Osteoblast (primary cell): ENCODE results near the gene STON2. TPM values are rescaled to one million over a fixed set of nuclear protein-coding genes. Genes with fewer than 3 reads are reported as not detected.

Experiments used
- DNase-seq: peaks from one replicate; pipeline ENCODE4 v3.0.0; 2011; ENCODE audit warnings: low spot score, mixed read lengths; ENCODE audit not compliant: insufficient read length; ENCODE audit errors: missing footprints
- H2AFZ ChIP-seq: 2 replicates; pipeline ENCODE4 v1.6.0; 2011; ENCODE audit warnings: mild to moderate bottlenecking, low read length
- H3K27ac ChIP-seq: 2 replicates; pipeline ENCODE4 v1.5.1; 2011; ENCODE audit warnings: mild to moderate bottlenecking, low read depth, low read length, moderate library complexity
- H3K27me3 ChIP-seq: 2 replicates; pipeline ENCODE4 v1.6.0; 2012; ENCODE audit warnings: mild to moderate bottlenecking, control low read depth, inconsistent platforms, low read length, moderate library complexity; ENCODE audit not compliant: insufficient read depth
- H3K36me3 ChIP-seq: 2 replicates; pipeline ENCODE4 v1.5.1; 2011; ENCODE audit warnings: mild to moderate bottlenecking, low read length, control low read depth, moderate library complexity; ENCODE audit not compliant: insufficient read depth
- H3K4me1 ChIP-seq: 2 replicates; pipeline ENCODE4 v1.5.1; 2011; ENCODE audit warnings: mild to moderate bottlenecking, low read length, control low read depth, moderate library complexity; ENCODE audit not compliant: insufficient read depth
- H3K4me2 ChIP-seq: 2 replicates; pipeline ENCODE4 v1.6.0; 2011; ENCODE audit warnings: mild to moderate bottlenecking, low read length; ENCODE audit not compliant: insufficient read depth
- H3K4me3 ChIP-seq: fragments of 200-600 bp; sonication (generic); 3 replicates; pipeline ENCODE4 v1.5.1; 2012; ENCODE audit warnings: mild to moderate bottlenecking, low read length, inconsistent platforms; ENCODE audit not compliant: insufficient read depth
- H3K79me2 ChIP-seq: 2 replicates; pipeline ENCODE4 v1.6.0; 2012; ENCODE audit warnings: mild to moderate bottlenecking, low read length, control low read depth, inconsistent platforms; ENCODE audit not compliant: insufficient read depth
- H3K9me3 ChIP-seq: 2 replicates; pipeline ENCODE4 v1.5.1; 2011; ENCODE audit warnings: low read depth, low read length, control low read depth
- H4K20me1 ChIP-seq: 2 replicates; pipeline ENCODE4 v1.6.0; 2012; ENCODE audit warnings: mild to moderate bottlenecking, low read length, control low read depth; ENCODE audit not compliant: insufficient read depth
- total RNA-seq: library from RNA; depleted of rRNA; stranded (reverse); fragments of >200 nt; gene quantifications from 2 replicates; pipeline ENCODE4 v1.2.3, GENCODE V29; 2012
- TF ChIP-seq, protein P1 (sequence below): IDR thresholded peaks from 2 replicates; pipeline ENCODE4 v1.5.1; 2011; ENCODE audit warnings: mild to moderate bottlenecking, low read depth, low read length, moderate library complexity; ENCODE audit errors: extremely low read depth

Gene STON2
- total RNA-seq, 1 donor, result 49.6 TPM

DNA sequence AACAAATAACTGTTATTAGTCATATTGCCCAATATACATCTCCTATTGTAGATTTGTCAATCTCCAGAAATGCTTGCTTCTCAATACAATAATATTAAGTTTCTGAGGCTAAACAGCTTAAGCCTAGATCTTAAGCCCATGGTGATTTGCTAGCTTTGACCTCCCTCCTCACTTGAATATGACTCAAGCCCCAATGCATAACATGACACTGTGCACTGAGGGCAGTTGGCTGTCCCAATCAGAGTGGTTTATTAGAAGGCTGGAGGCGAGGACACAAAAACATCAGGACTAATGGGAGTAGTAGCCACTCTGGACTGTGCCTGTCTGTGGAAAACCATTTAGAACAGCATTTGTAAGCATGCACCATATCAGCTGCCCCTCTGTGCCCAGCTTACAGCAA, 98.3 kb downstream of the STON2 start:
- Histone ChIP-seq H3K9me3 (no peaks in the 10 kb centered on the region), H3K4me1 (no peaks in the 10 kb centered on the region), H2AFZ (no peak overlapping the region), H3K4me2 (no peak overlapping the region), H4K20me1 (no peaks in the 10 kb centered on the region), H3K36me3 (no peaks in the 10 kb centered on the region), H3K27ac (no peak overlapping the region), H3K4me3 (no peak overlapping the region), H3K79me2 (no peaks in the 10 kb centered on the region), H3K27me3 (no peaks in the 10 kb centered on the region)
- TF ChIP-seq, protein P1, sequence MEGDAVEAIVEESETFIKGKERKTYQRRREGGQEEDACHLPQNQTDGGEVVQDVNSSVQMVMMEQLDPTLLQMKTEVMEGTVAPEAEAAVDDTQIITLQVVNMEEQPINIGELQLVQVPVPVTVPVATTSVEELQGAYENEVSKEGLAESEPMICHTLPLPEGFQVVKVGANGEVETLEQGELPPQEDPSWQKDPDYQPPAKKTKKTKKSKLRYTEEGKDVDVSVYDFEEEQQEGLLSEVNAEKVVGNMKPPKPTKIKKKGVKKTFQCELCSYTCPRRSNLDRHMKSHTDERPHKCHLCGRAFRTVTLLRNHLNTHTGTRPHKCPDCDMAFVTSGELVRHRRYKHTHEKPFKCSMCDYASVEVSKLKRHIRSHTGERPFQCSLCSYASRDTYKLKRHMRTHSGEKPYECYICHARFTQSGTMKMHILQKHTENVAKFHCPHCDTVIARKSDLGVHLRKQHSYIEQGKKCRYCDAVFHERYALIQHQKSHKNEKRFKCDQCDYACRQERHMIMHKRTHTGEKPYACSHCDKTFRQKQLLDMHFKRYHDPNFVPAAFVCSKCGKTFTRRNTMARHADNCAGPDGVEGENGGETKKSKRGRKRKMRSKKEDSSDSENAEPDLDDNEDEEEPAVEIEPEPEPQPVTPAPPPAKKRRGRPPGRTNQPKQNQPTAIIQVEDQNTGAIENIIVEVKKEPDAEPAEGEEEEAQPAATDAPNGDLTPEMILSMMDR, result no peak
- no peak for DNase-seq

GRCh38 chr14:81301371-81301770, 98.8 kb downstream of the STON2 start:
- DNase-seq, result no peak
- no peaks in the 10 kb centered on the region for H3K27me3 ChIP-seq
- no peaks in the 10 kb centered on the region for H3K4me1 ChIP-seq
- no peak overlapping the region for H3K4me3 ChIP-seq
- no peaks in the 10 kb centered on the region for H3K79me2 ChIP-seq
- H3K9me3 ChIP-seq, result no peaks in the 10 kb centered on the region
- TF ChIP-seq, protein P1, result no peak
- H2AFZ ChIP-seq, result no peak overlapping the region
- no peaks in the 10 kb centered on the region for H3K36me3 ChIP-seq
- no peak overlapping the region for H3K4me2 ChIP-seq
- no peak overlapping the region for H3K27ac ChIP-seq
- H4K20me1 ChIP-seq, result no peaks in the 10 kb centered on the region

- no peak overlapping the region for H3K4me2 ChIP-seq
- DNase-seq, result no peak
- H3K79me2 ChIP-seq, result no peaks in the 10 kb centered on the region
- no peak overlapping the region for H3K27ac ChIP-seq
- H4K20me1 ChIP-seq, result no peaks in the 10 kb centered on the region
- TF ChIP-seq, protein P1, result no peak
- no peak overlapping the region for H3K4me3 ChIP-seq
- no peaks in the 10 kb centered on the region for H3K9me3 ChIP-seq
- H3K4me1 ChIP-seq, result no peaks in the 10 kb centered on the region
- no peaks in the 10 kb centered on the region for H3K36me3 ChIP-seq
- H3K27me3 ChIP-seq, result no peaks in the 10 kb centered on the region
- no peak overlapping the region for H2AFZ ChIP-seq
Observed at GRCh38 chr14:81298911-81299310, 101.2 kb downstream of the STON2 start.

DNA sequence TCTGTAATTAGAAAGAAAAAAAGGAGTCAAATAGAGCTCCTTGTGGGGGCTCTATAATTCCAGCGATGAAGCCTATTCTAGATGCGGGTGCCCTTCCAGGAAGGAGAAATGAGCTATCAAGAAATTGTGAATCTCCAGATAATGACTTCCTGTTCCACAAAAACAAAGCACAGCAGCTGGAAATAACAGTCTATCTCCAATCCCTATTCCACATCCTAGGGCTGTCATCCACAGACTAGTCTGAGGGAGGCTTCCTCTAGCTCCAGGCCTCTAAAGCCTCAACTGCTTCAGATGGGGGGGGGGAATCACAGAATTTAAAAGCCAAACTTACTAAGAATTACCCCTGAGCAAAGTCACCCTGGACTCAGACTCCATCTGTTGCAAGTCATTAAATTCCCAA, 102.0 kb downstream of the STON2 start:
- TF ChIP-seq, protein P1, result no peak
- H3K27ac ChIP-seq, result no peak overlapping the region
- no peak overlapping the region for H2AFZ ChIP-seq
- no peaks in the 10 kb centered on the region for H3K36me3 ChIP-seq
- H3K27me3 ChIP-seq, result no peaks in the 10 kb centered on the region
- H3K4me3 ChIP-seq, result no peak overlapping the region
- H4K20me1 ChIP-seq, result no peaks in the 10 kb centered on the region
- DNase-seq, result no peak
- H3K79me2 ChIP-seq, result no peaks in the 10 kb centered on the region
- no peaks in the 10 kb centered on the region for H3K4me1 ChIP-seq
- H3K4me2 ChIP-seq, result no peak overlapping the region
- no peaks in the 10 kb centered on the region for H3K9me3 ChIP-seq
